ENCODE results near the gene YEATS4.

GRCh38 chr12:69328426-69328825 is 31.1 kb upstream of the YEATS4 start:
- TF ChIP-seq CTCF (IDR thresholded peaks at IDR 0.05; ENCODE audit: poor library complexity) (no peak), EZH2phosphoT487 (IDR thresholded peaks at IDR 0.05; ENCODE audit: low read depth, severe bottlenecking, unreplicated experiment) (no peak), EZH2 (IDR thresholded peaks at IDR 0.05; ENCODE audit: borderline replicate concordance) (no peak)
